CD4-positive, alpha-beta T cell treated with Interleukin-17A for 4 hours (primary cell): ENCODE measurements around the gene ST14.
"Not testable (repeated sequence)": the region's sequence is repeated elsewhere in the genome, so short reads cannot be mapped to it uniquely, and the experiment has no call there.

Experiments used
- DNase-seq: peaks from one replicate; pipeline ENCODE4 v3.0.0-alpha.2; 2020; ENCODE audit warnings: mixed read lengths

The ST14 gene

DNA sequence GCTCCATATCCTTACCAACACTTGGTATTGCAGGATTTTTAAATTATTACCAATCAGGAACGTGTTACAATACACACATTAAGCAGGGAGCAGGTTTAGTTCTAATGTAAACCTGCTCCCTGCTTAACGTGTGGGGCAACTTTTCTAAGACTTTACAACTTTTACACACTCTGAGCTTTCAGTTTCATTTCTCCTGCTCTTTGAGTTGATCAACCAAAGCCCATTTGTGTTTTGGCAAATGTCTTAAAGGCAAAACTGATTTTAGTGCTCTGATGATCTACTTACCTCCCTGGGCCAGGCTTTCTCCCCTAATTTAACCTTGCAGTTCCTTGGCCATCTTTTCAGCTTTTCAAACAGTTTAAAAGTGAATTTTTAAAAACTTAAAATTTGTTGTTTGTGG lies 84.2 kb downstream of the ST14 start:
- DNase-seq, result no peak

GRCh38 chr11:130244848-130245247 lies 85.3 kb downstream of the ST14 start:
- no peak for DNase-seq

GRCh38 chr11:130245375-130245774 lies 85.8 kb downstream of the ST14 start:
- not testable (repeated sequence) for DNase-seq

- DNase-seq, result no peak
Observed at GRCh38 chr11:130246270-130246669, 86.7 kb downstream of the ST14 start.

DNA sequence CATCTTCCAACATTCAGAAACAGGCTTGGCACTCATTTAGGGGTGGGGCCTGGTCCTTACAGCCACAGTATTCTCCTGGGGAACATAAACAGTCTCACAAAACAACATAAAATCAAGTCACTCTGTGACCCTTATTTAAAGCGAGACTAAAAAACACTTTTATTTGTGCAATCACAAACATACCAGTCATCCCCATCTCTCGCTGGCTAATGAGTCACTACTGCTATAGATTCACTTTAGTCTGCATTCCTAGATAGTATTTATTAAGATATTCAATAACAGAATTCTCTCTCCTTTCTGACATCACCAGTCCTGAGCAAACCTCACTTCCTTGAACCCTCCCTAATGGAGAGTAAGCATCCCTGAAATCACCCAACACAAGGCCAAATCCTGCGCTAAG lies 87.2 kb downstream of the ST14 start:
- no peak for DNase-seq

DNA sequence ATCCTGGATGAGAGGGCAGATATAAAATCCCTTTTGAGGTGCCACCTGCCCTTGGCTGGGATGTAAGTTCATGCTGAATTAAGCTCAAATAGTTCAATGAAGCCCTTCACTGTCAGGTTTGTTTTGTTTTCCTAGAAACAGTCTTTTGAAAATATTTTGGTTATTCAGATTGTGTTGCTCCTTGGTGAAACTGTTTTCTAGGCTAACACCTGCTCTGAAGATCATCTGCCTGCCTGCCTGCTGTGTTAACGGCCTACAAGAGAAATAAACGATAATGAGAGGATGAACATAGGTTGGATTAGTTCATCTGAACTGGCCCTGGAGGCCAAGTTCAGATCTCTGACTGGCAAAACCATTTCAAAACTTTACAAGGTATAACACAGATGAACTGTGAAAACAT lies 87.7 kb downstream of the ST14 start:
- DNase-seq, result no peak

DNA sequence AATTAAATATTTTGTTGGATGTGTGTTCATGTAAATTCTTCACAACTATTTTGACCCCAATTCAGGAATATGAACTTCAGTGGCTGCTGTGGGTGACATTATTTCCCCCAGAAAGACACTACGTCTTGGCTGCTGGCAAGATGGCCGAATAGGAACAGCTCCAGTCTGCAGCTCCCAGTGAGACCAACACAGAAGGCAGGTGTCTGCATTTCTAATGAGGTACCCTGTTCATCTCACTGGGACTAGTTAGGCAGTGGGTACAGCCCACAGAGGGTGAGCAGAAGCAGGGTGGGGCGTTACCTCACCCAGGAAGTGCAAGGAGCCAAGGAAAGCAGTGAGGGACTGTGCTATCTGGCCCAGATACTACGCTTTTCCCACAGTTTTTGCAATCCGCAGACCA lies 89.8 kb downstream of the ST14 start:
- DNase-seq, result no peak

DNA sequence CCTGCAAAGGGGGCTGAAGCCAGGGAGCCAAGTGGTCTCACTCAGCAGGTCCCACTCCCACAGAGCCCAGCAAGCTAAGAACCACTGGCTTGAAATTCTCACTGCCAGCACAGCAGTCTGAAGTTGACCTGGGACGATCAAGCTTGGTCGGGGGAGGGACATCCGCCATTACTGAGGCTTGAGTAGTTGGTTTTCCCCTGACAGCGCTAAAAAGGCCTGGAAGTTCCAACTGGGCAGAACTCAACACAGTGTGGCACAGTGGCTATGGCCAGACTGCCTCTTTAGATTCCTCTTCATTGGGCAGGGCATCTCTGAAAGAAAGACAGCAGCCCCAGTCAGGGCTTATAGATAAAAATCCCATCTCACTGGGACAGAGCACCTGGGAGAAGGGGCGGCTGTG lies 90.3 kb downstream of the ST14 start:
- not testable (repeated sequence) for DNase-seq

- DNase-seq, result not testable (repeated sequence)
Observed at GRCh38 chr11:130251763-130252162, 92.2 kb downstream of the ST14 start.
